Adrenal gland (tissue), 12 donors: ENCODE measurements around the gene EML2. TPM values are rescaled to one million over a fixed set of nuclear protein-coding genes. Genes with fewer than 3 reads are reported as not detected.

ENCODE experiments used
- DNase-seq, 7 donors: peaks; one replicate each; pipeline ENCODE4 v3.0.0-alpha.2; 2019 to 2020
- H3K27ac ChIP-seq, 5 donors: fragments of 200-600 bp; sonication (generic) in 4 of 5; 1 replicate in 3 of 5; 2 replicates in 2 of 5; pipeline versions ENCODE4 v1.5.1 to v1.8.0; 2016 to 2020; ENCODE audit warnings: mild to moderate bottlenecking in 1 of 5
- H3K27me3 ChIP-seq: fragments of 200-600 bp; 2 replicates; pipeline ENCODE4 v1.8.0; 2021
- H3K36me3 ChIP-seq, 2 donors: fragments of 200-600 bp; replicated peaks in 1 of 2; 1 replicate in 1 of 2; 2 replicates in 1 of 2; pipeline versions ENCODE4 v1.5.1 to v1.8.0; 2018 to 2022
- H3K4me1 ChIP-seq, 2 donors: fragments of 200-600 bp; replicated peaks in 1 of 2; 1 replicate in 1 of 2; 2 replicates in 1 of 2; pipeline versions ENCODE4 v1.5.1 to v1.8.0; 2018 to 2021
- H3K4me3 ChIP-seq, 4 donors: fragments of 200-600 bp; sonication (generic) in 3 of 4; one replicate each; pipeline ENCODE4 v1.5.1; 2016 to 2018
- H3K9me3 ChIP-seq, 3 donors: fragments of 200-600 bp; sonication (generic) in 1 of 3; replicated peaks in 1 of 3; 1 replicate in 2 of 3; 2 replicates in 1 of 3; pipeline versions ENCODE4 v1.5.1 to v1.8.0; 2016 to 2021
- CTCF ChIP-seq, 6 experiments: fragments of 450-650 bp in 4 of 6; fragments of 200-600 bp in 2 of 6; sonication (generic) in 1 of 6; IDR thresholded peaks; 1 replicate in 5 of 6; 2 replicates in 1 of 6; pipeline versions ENCODE4 v1.5.1 to v1.8.0; 2016 to 2021; ENCODE audit warnings: antibody characterized with exemption in 6 of 6, mild to moderate bottlenecking in 2 of 6, moderate library complexity in 1 of 6
- POLR2A ChIP-seq, 2 donors: fragments of 450-650 bp; IDR thresholded peaks; one replicate each; pipeline ENCODE4 v1.6.1; 2017; ENCODE audit warnings: antibody characterized with exemption in 2 of 2, mild to moderate bottlenecking in 2 of 2, moderate library complexity in 1 of 2
- WGBS, 4 donors: extraction: QIAGEN DNeasy Blood & Tissue Kit in 2 of 4; methylation state at CpG; one replicate each; pipeline versions ENCODE4 v1.1.5 to v1.1.7; 2013 to 2017; 5-methylcytosine and 5-hydroxymethylcytosine counted together
- intact Hi-C, 2 donors: fragments of 100-400 bp; cut with DNase I; formaldehyde crosslinking; loops; one replicate each; pipeline versions ENCODE4 v1.14.1 to v1.15.0; 2022 to 2023
- microRNA counts, 2 donors: library from miRNA; unstranded; fragments of <30 nt; microRNA quantifications; one replicate each; lab custom pipeline; 2016
- microRNA-seq, 3 donors: library from miRNA; unstranded; fragments of <30 nt; microRNA quantifications; one replicate each; pipeline ENCODE4, GENCODE V29; 2017 to 2020
- polyA plus RNA-seq, 3 donors: library from polyadenylated mRNA; stranded (reverse); fragments of 200-250 nt in 2 of 3; fragments of 350-450 nt in 1 of 3; fragmentation: Illumina TruSeq in 1 of 3; extraction: RNeasy Lipid Tissue Mini Kit (QIAGEN cat#74804) in 1 of 3; gene quantifications; one replicate each; pipeline ENCODE4 v1.2.3, GENCODE V29; 2013 to 2014
- small RNA-seq, 2 donors: library from RNA; depleted of rRNA; stranded (forward); fragments of <200 nt; gene quantifications; one replicate each; pipeline ENCODE3, GENCODE V24; 2016
- total RNA-seq, 9 donors: library from RNA; depleted of rRNA in 4 of 9; stranded (reverse); fragments of >200 nt in 4 of 9; fragments of 120-200 nt in 1 of 9; fragmentation: NEBNext Ultra II Directional in 1 of 9; extraction: Animal tissue kit (Norgen Biotek cat#: 25700) in 1 of 9; gene quantifications; one replicate each; pipeline versions ENCODE4 v1.1.0 to v1.2.4, GENCODE V29; 2013 to 2023
- donor health status: healthy with polysubstance abuse.
- donor health status: Bipolar disorder and iron deficiency.
- donor health status: DM: yes; HTN: yes; CAD: no.
- donor health status: DM: no; HTN: no; CAD: no.
- donor health status: DM: no; HTN: no; CAD: no.
- donor health status: DM: yes; HTN: yes; CAD: no.

Gene EML2
- total and polyA plus RNA-seq, 12 donors = 20.7 to 139 (median 83.9) TPM

GRCh38 chr19:45560038-45560437 lies 79.2 kb downstream of the EML2 start:
- Histone ChIP-seq H3K27me3 (no peaks in the 10 kb centered on the region), H3K36me3 (no peaks in the 10 kb centered on the region), H3K4me3 (no peak overlapping the region), H3K4me1 (no peaks in the 10 kb centered on the region), H3K9me3 (no peaks in the 10 kb centered on the region), H3K27ac (no peak overlapping the region)
- 84 to 85% (median 85%) methylated on average over 5 of the region's 5 CpGs for WGBS, 4 donors
- TF ChIP-seq CTCF (IDR thresholded peaks at IDR 0.05) (no peak), POLR2A (IDR thresholded peaks at IDR 0.05) (no peak)
- intact Hi-C loops = loop anchor here in 1 of 2 donors (5.0 kb wide), 1 partner anchor 33 kb away; no protein-coding TSS in a partner anchor
- no peak for DNase-seq

MicroRNA genes within 50 kb of the gene (microRNA counts, 767-probe panel; counts per million panel counts)
- 0 counts per million in 2 donors for microRNA hsa-miR-330-3p (lab: Ali Mortazavi, UCI)
- microRNA hsa-miR-330-5p (lab: Ali Mortazavi, UCI) = 0 counts per million in 2 donors
- 0 counts per million in 2 donors for microRNA hsa-miR-642a-5p (lab: Ali Mortazavi, UCI)
- microRNA hsa-miR-642b-3p (lab: Ali Mortazavi, UCI) = 0 counts per million in 2 donors

Small RNAs within 50 kb of the gene (microRNA-seq; reads per million reads assigned to microRNA genes)
- gene MIR330 = 181 to 432 (median 213) reads per million in 3 donors
- gene MIR642A = 0 reads per million in 3 donors
- gene MIR642B = 0 reads per million in 3 donors

Small RNAs within 50 kb of the gene (small RNA-seq; reads per million reads assigned to genes)
- gene MIR642A (0 to 0.08 reads per million in 2 donors), gene RN7SL836P (0.36 to 0.42 reads per million in 2 donors)

Other genes starting within 250 kb of the EML2 start
- 10 to 100 TPM in 8 of 9 donors, 1 to 10 TPM in 1; 1.7 to 55.7 (median 35.2) TPM for gene PPP1R13L, start 234.3 kb downstream of the EML2 start, total RNA-seq
- 10 to 100 TPM; 11.9 to 95.2 (median 35.2) TPM for gene PPP1R13L, start 234.3 kb downstream of the EML2 start, polyA plus RNA-seq
- gene POLR1G, start 232.8 kb downstream of the EML2 start, total RNA-seq = 1 to 10 TPM; 3.6 to 9.2 (median 6.6) TPM
- 10 to 100 TPM in 1 of 3 donors, 1 to 10 TPM in 2; 3.1 to 11.3 (median 9.5) TPM for gene POLR1G, start 232.8 kb downstream of the EML2 start, polyA plus RNA-seq
- gene ERCC1, start 215.5 kb downstream of the EML2 start, total RNA-seq = 100 to 1,000 TPM in 2 of 9 donors, 10 to 100 TPM in 7; 63.6 to 107 (median 86.1) TPM
- 10 to 100 TPM; 62.9 to 89.2 (median 87.0) TPM for gene ERCC1, start 215.5 kb downstream of the EML2 start, polyA plus RNA-seq
- gene FOSB, start 171.4 kb downstream of the EML2 start, total RNA-seq = 10 to 100 TPM in 1 of 9 donors, 1 to 10 TPM in 8; 1.0 to 21.7 (median 3.0) TPM
- 10 to 100 TPM in 1 of 3 donors, 1 to 10 TPM in 1, under 1 TPM in 1; 0.95 to 11.1 (median 4.3) TPM for gene FOSB, start 171.4 kb downstream of the EML2 start, polyA plus RNA-seq
- 10 to 100 TPM in 7 of 9 donors, 1 to 10 TPM in 2; 7.7 to 65.8 (median 19.9) TPM for gene RTN2, start 142.3 kb downstream of the EML2 start, total RNA-seq
- gene RTN2, start 142.3 kb downstream of the EML2 start, polyA plus RNA-seq = 10 to 100 TPM in 1 of 3 donors, 1 to 10 TPM in 2; 4.8 to 11.8 (median 7.4) TPM
- gene PPM1N, start 141.0 kb downstream of the EML2 start, total RNA-seq = 1 to 10 TPM in 6 of 9 donors, under 1 TPM in 1, not detected in 2; 0.33 to 2.5 (median 1.4) TPM
- 1 to 10 TPM in 2 of 3 donors, under 1 TPM in 1; 0.99 to 3.7 (median 1.7) TPM for gene PPM1N, start 141.0 kb downstream of the EML2 start, polyA plus RNA-seq
- 100 to 1,000 TPM in 2 of 9 donors, 10 to 100 TPM in 7; 28.7 to 118 (median 63.5) TPM for gene VASP, start 131.9 kb downstream of the EML2 start, total RNA-seq
- 10 to 100 TPM; 30.2 to 96.2 (median 62.9) TPM for gene VASP, start 131.9 kb downstream of the EML2 start, polyA plus RNA-seq
- 10 to 100 TPM in 7 of 9 donors, 1 to 10 TPM in 2; 6.5 to 34.1 (median 17.4) TPM for gene OPA3, start 54.6 kb downstream of the EML2 start, total RNA-seq
- gene OPA3, start 54.6 kb downstream of the EML2 start, polyA plus RNA-seq = 10 to 100 TPM in 1 of 3 donors, 1 to 10 TPM in 2; 4.3 to 19.7 (median 7.3) TPM
- gene GPR4, start 37.2 kb downstream of the EML2 start, total RNA-seq = 1 to 10 TPM in 8 of 9 donors, under 1 TPM in 1; 0.55 to 7.8 (median 3.5) TPM
- 10 to 100 TPM in 1 of 3 donors, 1 to 10 TPM in 2; 7.6 to 11.3 (median 9.6) TPM for gene GPR4, start 37.2 kb downstream of the EML2 start, polyA plus RNA-seq
- 1 to 10 TPM in 1 of 9 donors, under 1 TPM in 5, not detected in 3; 0.28 to 1.3 (median 0.70) TPM for gene GIPR, start 28.8 kb upstream of the EML2 start, total RNA-seq
- 1 to 10 TPM in 1 of 3 donors, under 1 TPM in 1, not detected in 1; 0.80 to 1.8 TPM for gene GIPR, start 28.8 kb upstream of the EML2 start, polyA plus RNA-seq
- 100 to 1,000 TPM; 179 to 473 (median 318) TPM for gene SNRPD2, start 52.6 kb upstream of the EML2 start, total RNA-seq
- gene SNRPD2, start 52.6 kb upstream of the EML2 start, polyA plus RNA-seq = 100 to 1,000 TPM; 233 to 440 (median 329) TPM
- gene QPCTL, start 53.3 kb upstream of the EML2 start, total RNA-seq = 10 to 100 TPM in 4 of 9 donors, 1 to 10 TPM in 5; 2.8 to 14.4 (median 9.8) TPM
- 10 to 100 TPM in 2 of 3 donors, 1 to 10 TPM in 1; 5.2 to 17.2 (median 14.1) TPM for gene QPCTL, start 53.3 kb upstream of the EML2 start, polyA plus RNA-seq
- gene FBXO46, start 91.5 kb upstream of the EML2 start, total RNA-seq = 10 to 100 TPM in 7 of 9 donors, 1 to 10 TPM in 2; 5.2 to 25.6 (median 11.6) TPM
- 10 to 100 TPM in 1 of 3 donors, 1 to 10 TPM in 2; 3.2 to 19.5 (median 9.1) TPM for gene FBXO46, start 91.5 kb upstream of the EML2 start, polyA plus RNA-seq
- gene MEIOSIN, start 94.0 kb upstream of the EML2 start, total RNA-seq = under 1 TPM in 1 of 9 donors, not detected in 8; 0.06 TPM
- under 1 TPM in 2 of 3 donors, not detected in 1; 0.03 to 0.05 TPM for gene MEIOSIN, start 94.0 kb upstream of the EML2 start, polyA plus RNA-seq
- 10 to 100 TPM in 8 of 9 donors, 1 to 10 TPM in 1; 7.5 to 67.6 (median 24.4) TPM for gene SIX5, start 129.9 kb upstream of the EML2 start, total RNA-seq
- gene SIX5, start 129.9 kb upstream of the EML2 start, polyA plus RNA-seq = 10 to 100 TPM in 2 of 3 donors, 1 to 10 TPM in 1; 6.2 to 69.1 (median 32.9) TPM
- gene DMPK, start 143.1 kb upstream of the EML2 start, total RNA-seq = 100 to 1,000 TPM in 6 of 9 donors, 10 to 100 TPM in 3; 89.1 to 197 (median 121) TPM
- 100 to 1,000 TPM in 2 of 3 donors, 10 to 100 TPM in 1; 76.8 to 748 (median 185) TPM for gene DMPK, start 143.1 kb upstream of the EML2 start, polyA plus RNA-seq
- gene DMWD, start 153.4 kb upstream of the EML2 start, total RNA-seq = 10 to 100 TPM; 13.2 to 59.5 (median 35.5) TPM
- 10 to 100 TPM; 14.2 to 91.5 (median 16.7) TPM for gene DMWD, start 153.4 kb upstream of the EML2 start, polyA plus RNA-seq
- gene RSPH6A, start 175.9 kb upstream of the EML2 start, total RNA-seq = under 1 TPM in 3 of 9 donors, not detected in 6; 0.06 to 0.17 (median 0.14) TPM
- gene RSPH6A, start 175.9 kb upstream of the EML2 start, polyA plus RNA-seq = under 1 TPM in 1 of 3 donors, not detected in 2; 0.24 TPM
- 10 to 100 TPM; 32.2 to 64.8 (median 46.5) TPM for gene SYMPK, start 223.8 kb upstream of the EML2 start, total RNA-seq
- gene SYMPK, start 223.8 kb upstream of the EML2 start, polyA plus RNA-seq = 100 to 1,000 TPM in 2 of 3 donors, 10 to 100 TPM in 1; 44.5 to 313 (median 127) TPM
- under 1 TPM in 1 of 9 donors, not detected in 8; 0.94 TPM for gene FOXA3, start 224.9 kb upstream of the EML2 start, total RNA-seq
- under 1 TPM in 1 of 3 donors, not detected in 2; 0.03 TPM for gene FOXA3, start 224.9 kb upstream of the EML2 start, polyA plus RNA-seq
- 10 to 100 TPM; 18.3 to 57.0 (median 37.6) TPM for gene IRF2BP1, start 246.7 kb upstream of the EML2 start, total RNA-seq
- 10 to 100 TPM in 2 of 3 donors, 1 to 10 TPM in 1; 3.8 to 23.0 (median 18.3) TPM for gene IRF2BP1, start 246.7 kb upstream of the EML2 start, polyA plus RNA-seq